Lower leg skin (tissue), 4 donors: ENCODE data around the gene SLC9A3. TPM values are rescaled to one million over a fixed set of nuclear protein-coding genes. Genes with fewer than 3 reads are reported as not detected.

Experiments
- DNase-seq, 2 donors: peaks; one replicate each; pipeline ENCODE4 v3.0.0-alpha.2; 2019; ENCODE audit warnings: low spot score in 2 of 2
- H3K4me3 ChIP-seq: fragments of 200-600 bp; sonication (generic); 2 replicates; pipeline ENCODE4 v1.5.1; 2017; ENCODE audit warnings: mild to moderate bottlenecking, low read depth; ENCODE audit not compliant: poor library complexity, severe bottlenecking
- POLR2A ChIP-seq, 2 donors: fragments of 450-650 bp; IDR thresholded peaks; one replicate each; pipeline ENCODE4 v1.6.1; 2016 to 2017; ENCODE audit warnings: antibody characterized with exemption in 2 of 2, mild to moderate bottlenecking in 1 of 2, moderate library complexity in 1 of 2
- WGBS, 2 donors: methylation state at CpG; one replicate each; pipeline ENCODE4 v1.1.5; 2018; 5-methylcytosine and 5-hydroxymethylcytosine counted together
- intact Hi-C: fragments of 100-400 bp; cut with DNase I; formaldehyde crosslinking; loops from one replicate; pipeline ENCODE4 v1.15.0; 2023; ENCODE audit warnings: low total_unique reads
- total RNA-seq, 4 donors: library from RNA; depleted of rRNA; stranded (reverse); fragments of >200 nt; gene quantifications; one replicate each; pipeline ENCODE4 v1.1.0, GENCODE V29; 2016
- TF ChIP-seq, protein P1 (sequence below), 3 donors: fragments of 450-650 bp; IDR thresholded peaks; one replicate each; pipeline ENCODE4 v1.5.1; 2016; ENCODE audit warnings: antibody characterized with exemption in 3 of 3, mild to moderate bottlenecking in 3 of 3, moderate library complexity in 2 of 3

The SLC9A3 gene
- total RNA-seq, 4 donors from 2014 or later, result 4.8 to 7.1 (median 5.8) TPM

DNA sequence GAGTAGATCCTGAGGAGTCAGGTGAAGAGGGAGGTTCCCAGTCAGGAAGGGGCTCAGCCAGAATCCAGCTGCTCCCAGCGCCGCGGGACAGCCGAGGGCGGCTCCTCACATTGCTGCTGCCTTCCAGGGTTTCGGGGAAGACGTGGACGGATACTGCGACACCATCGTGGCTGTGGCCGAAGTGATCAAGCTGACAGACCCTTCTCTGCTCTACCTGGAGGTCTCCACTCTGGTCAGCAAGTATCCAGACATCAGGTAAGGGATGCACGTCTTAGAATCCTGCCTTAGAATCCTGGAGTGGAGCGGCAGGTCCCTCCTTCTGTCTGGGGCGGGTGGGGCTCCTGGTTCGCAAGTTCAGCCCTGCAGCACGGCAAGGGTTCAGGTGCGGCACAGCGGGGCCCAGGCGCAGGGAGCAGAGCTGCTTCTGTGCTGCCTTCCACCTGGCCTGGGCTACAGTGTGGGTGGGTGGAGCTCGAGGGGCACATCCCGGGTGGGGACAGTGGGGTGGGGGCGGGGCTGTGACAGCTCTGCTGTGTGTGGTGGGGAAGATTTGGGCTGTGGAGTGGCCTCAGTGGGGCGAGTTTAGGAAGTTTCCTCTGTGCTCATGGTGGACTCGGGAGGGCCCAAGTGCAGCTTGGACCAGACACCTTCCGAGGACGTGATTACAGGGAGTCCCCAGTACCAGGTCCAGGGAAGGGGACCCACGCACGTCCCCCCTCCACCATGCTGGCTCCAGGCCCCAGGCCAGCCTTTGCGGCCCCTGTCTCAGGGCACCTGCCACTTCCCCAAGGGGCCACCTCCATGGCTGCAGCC is 58.5 kb downstream of the SLC9A3 start:
- WGBS, 2 donors, result 63 to 66% methylated on average over 25 to 29 of the region's 29 CpGs
- intact Hi-C loops, result no loop called here
- no peak overlapping the region for H3K4me3 ChIP-seq
- TF ChIP-seq POLR2A (IDR thresholded peaks at IDR 0.05), result no peak
- TF ChIP-seq, protein P1, sequence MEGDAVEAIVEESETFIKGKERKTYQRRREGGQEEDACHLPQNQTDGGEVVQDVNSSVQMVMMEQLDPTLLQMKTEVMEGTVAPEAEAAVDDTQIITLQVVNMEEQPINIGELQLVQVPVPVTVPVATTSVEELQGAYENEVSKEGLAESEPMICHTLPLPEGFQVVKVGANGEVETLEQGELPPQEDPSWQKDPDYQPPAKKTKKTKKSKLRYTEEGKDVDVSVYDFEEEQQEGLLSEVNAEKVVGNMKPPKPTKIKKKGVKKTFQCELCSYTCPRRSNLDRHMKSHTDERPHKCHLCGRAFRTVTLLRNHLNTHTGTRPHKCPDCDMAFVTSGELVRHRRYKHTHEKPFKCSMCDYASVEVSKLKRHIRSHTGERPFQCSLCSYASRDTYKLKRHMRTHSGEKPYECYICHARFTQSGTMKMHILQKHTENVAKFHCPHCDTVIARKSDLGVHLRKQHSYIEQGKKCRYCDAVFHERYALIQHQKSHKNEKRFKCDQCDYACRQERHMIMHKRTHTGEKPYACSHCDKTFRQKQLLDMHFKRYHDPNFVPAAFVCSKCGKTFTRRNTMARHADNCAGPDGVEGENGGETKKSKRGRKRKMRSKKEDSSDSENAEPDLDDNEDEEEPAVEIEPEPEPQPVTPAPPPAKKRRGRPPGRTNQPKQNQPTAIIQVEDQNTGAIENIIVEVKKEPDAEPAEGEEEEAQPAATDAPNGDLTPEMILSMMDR (IDR thresholded peaks at IDR 0.05), result no peak
- DNase-seq, result peak in 1 of 2 donors; percentile 78

DNA sequence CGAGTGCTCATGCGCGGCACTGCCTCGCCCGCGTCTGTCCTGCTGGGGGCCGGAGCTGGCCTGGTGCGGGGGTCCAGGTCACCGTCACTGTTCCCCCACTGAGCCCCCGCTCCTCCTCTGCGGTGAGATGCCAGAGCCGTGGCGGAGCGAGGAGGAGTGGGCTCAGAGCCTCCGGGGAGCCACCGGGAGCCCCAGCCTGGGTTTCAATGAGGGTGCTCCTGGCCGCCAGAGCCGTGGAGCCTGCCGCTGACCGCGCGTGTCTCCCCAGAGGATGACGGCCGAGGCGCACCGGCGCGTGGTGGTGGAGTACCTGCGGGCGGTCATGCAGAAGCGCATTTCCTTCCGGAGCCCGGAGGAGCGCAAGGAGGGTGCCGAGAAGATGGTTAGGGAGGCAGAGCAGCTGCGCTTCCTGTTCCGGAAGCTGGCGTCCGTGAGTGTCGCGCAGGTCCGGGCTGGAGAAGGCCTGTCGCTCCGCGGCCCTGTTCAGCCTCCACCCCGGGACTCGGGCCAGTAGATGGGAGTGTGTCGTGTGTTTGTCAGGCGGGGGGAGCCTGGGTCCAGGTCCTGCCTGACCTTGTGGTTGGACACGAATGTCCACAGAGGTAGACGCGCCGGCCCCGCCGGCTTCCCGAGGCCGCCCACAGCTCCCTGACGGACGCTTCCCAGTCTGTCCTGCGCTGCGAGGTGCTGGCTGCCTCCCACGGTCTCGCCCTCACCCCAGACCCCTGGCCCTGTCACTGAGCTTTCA is 59.2 kb downstream of the SLC9A3 start:
- peak in 1 of 2 donors; percentile 85 for DNase-seq
- intact Hi-C loops, result no loop called here
- no peak overlapping the region for H3K4me3 ChIP-seq
- TF ChIP-seq, protein P1 (IDR thresholded peaks at IDR 0.05), result no peak
- TF ChIP-seq POLR2A (IDR thresholded peaks at IDR 0.05), result no peak
- 88% methylated on average over 37 to 62 of the region's 63 CpGs for WGBS, 2 donors

- H3K4me3 ChIP-seq, result no peak overlapping the region
- peak in 1 of 2 donors; percentile 72 for DNase-seq
- TF ChIP-seq POLR2A (IDR thresholded peaks at IDR 0.05), result no peak
- TF ChIP-seq, protein P1 (IDR thresholded peaks at IDR 0.05), result no peak
- intact Hi-C loops, result no loop called here
- WGBS, 2 donors, result 89 to 93% methylated on average over 19 of the region's 19 CpGs
Observed at GRCh38 chr5:464446-464842, 59.8 kb downstream of the SLC9A3 start.

DNA sequence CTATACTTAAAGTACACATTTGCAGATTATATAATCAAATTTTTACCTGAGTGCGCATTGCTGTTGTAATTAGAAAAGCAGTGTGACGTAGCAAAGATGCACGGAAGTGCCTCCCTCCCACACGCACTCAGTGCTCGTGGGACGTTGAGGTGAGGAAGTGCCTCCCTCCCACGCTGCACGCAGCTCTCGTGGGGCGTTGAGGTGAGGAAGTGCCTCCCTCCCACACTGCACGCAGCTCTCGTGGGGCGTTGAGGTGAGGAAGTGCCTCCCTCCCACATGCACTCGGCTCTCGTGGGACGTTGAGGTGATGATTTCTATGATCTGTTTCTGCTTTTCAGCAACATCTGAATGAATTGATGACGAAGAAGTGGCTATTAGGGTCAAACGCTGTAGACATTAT is 60.3 kb downstream of the SLC9A3 start:
- peak in 1 of 2 donors; percentile 81 for DNase-seq
- WGBS, 2 donors, result 77 to 87% methylated on average over 18 of the region's 18 CpGs

DNA sequence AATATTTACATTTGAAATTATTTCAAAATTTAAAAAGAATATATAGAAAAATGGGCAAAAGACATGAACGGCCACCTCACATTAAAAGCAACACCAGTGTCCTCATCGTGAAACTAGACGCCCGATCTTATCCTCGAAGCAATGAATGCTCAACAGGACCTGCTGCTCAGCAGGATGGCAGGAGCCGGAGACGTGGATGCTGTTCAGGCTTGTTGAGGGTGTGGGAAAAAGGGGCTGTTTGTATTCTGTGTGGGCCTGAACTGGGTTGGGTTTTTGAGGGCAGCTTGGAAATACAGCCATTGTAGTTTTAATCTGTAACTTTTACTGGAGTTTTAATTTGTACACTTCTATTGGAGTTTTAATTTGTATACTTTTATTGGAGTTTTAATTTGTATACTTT is 60.9 kb downstream of the SLC9A3 start:
- DNase-seq, result peak in 1 of 2 donors; percentile 77
- WGBS, 2 donors, result 56 to 61% methylated on average over 7 of the region's 7 CpGs
- TF ChIP-seq POLR2A (IDR thresholded peaks at IDR 0.05), result no peak
- TF ChIP-seq, protein P1 (IDR thresholded peaks at IDR 0.05), result no peak
- intact Hi-C loops, result no loop called here
- no peak overlapping the region for H3K4me3 ChIP-seq

More for the DNA sequence above, 60.3 kb downstream of the SLC9A3 start:
- TF ChIP-seq POLR2A (IDR thresholded peaks at IDR 0.05), result no peak
- TF ChIP-seq, protein P1 (IDR thresholded peaks at IDR 0.05), result no peak
- intact Hi-C loops, result no loop called here
- no peak overlapping the region for H3K4me3 ChIP-seq
